Stomach (tissue), 9 donors: ENCODE results near the gene CUL7. TPM values are rescaled to one million over a fixed set of nuclear protein-coding genes. Genes with fewer than 3 reads are reported as not detected.

Experiments
- DNase-seq, 2 donors: peaks; one replicate each; pipeline versions ENCODE4 v3.0.0 to v3.0.0-alpha.2; 2013 to 2019
- H3K27ac ChIP-seq, 5 donors: fragments of 200-600 bp in 4 of 5; sonication (generic) in 4 of 5; one replicate each; pipeline ENCODE4 v1.5.1; 2013 to 2019; ENCODE audit warnings: mild to moderate bottlenecking in 1 of 5, moderate library complexity in 1 of 5
- H3K27me3 ChIP-seq, 3 donors: fragments of 200-600 bp; sonication (generic); one replicate each; pipeline ENCODE4 v1.5.1; 2017 to 2019; ENCODE audit warnings: mixed run types in 1 of 3
- H3K36me3 ChIP-seq, 4 donors: fragments of 200-600 bp; sonication (generic); 1 replicate in 3 of 4; 2 replicates in 1 of 4; pipeline ENCODE4 v1.5.1; 2016 to 2019
- H3K4me1 ChIP-seq, 4 donors: fragments of 200-600 bp; sonication (generic); one replicate each; pipeline ENCODE4 v1.5.1; 2016 to 2019
- H3K4me3 ChIP-seq, 4 donors: fragments of 200-600 bp; sonication (generic) in 3 of 4; one replicate each; pipeline ENCODE4 v1.5.1; 2016 to 2019; ENCODE audit warnings: mild to moderate bottlenecking in 1 of 4
- H3K9me3 ChIP-seq, 4 donors: fragments of 200-600 bp; sonication (generic); one replicate each; pipeline ENCODE4 v1.5.1; 2016 to 2019
- CTCF ChIP-seq, 7 experiments: fragments of 450-650 bp in 4 of 7; fragments of 200-600 bp in 3 of 7; sonication (generic) in 3 of 7; IDR thresholded peaks; one replicate each; pipeline ENCODE4 v1.5.1; 2016 to 2019; ENCODE audit warnings: antibody characterized with exemption in 7 of 7, control low read depth in 2 of 7, mild to moderate bottlenecking in 1 of 7
- EP300 ChIP-seq: sonication (generic); formaldehyde crosslinking; IDR thresholded peaks from one replicate; pipeline ENCODE4 v1.6.1; 2017; ENCODE audit warnings: antibody characterized with exemption
- POLR2A ChIP-seq, 4 donors: fragments of 450-650 bp; IDR thresholded peaks; one replicate each; pipeline ENCODE4 v1.6.1; 2016; ENCODE audit warnings: antibody characterized with exemption in 4 of 4, control low read depth in 2 of 4, mild to moderate bottlenecking in 1 of 4, moderate library complexity in 1 of 4
- POLR2AphosphoS5 ChIP-seq, 3 donors: sonication (generic); formaldehyde crosslinking; IDR thresholded peaks; one replicate each; pipeline ENCODE4 v1.6.1; 2016; ENCODE audit warnings: antibody characterized with exemption in 3 of 3
- WGBS, 5 donors: extraction: QIAGEN DNeasy Blood & Tissue Kit in 3 of 5; methylation state at CpG; one replicate each; pipeline versions ENCODE4 v1.1.5 to v1.1.7; 2013 to 2018; 5-methylcytosine and 5-hydroxymethylcytosine counted together
- intact Hi-C: fragments of 100-400 bp; cut with DNase I; formaldehyde crosslinking; loops from one replicate; pipeline ENCODE4 v1.15.1; 2023; ENCODE audit warnings: low total_unique reads
- polyA plus RNA-seq, 3 donors: library from polyadenylated mRNA; stranded (reverse); fragments of 200-250 nt; gene quantifications; one replicate each; pipeline ENCODE4 v1.2.3, GENCODE V29; 2013
- total RNA-seq, 5 donors: library from RNA; depleted of rRNA; stranded (reverse); fragments of >200 nt; gene quantifications; one replicate each; pipeline versions ENCODE4 v1.1.0 to v1.2.3, GENCODE V29; 2014 to 2016
- donor health status: healthy with polysubstance abuse.
- donor health status: Bipolar disorder and iron deficiency.
- donor health status: healthy.

The CUL7 gene
- total and polyA plus RNA-seq, 8 donors: 4.4 to 26.1 (median 10.5) TPM

- H3K27me3 ChIP-seq: no peaks in the 10 kb centered on the region
- DNase-seq: peak; percentile 98 to 99
- H3K4me1 ChIP-seq: peaks cover 28 to 51% (median 46%) of the 10 kb centered on the region in 4 donors
- peak within 1 kb of the TSS; percentile 76 to 97 (median 90) for H3K4me3 ChIP-seq
- intact Hi-C loops: no loop called here
- WGBS, 5 donors: 0 to 1% (median 0%) methylated on average over 36 to 64 of the region's 64 CpGs
- TF ChIP-seq POLR2AphosphoS5 (IDR thresholded peaks at IDR 0.05) (peak; percentile 75 to 96 (median 93)), POLR2A (IDR thresholded peaks at IDR 0.05) (peak in 2 of 4 donors; percentile 36 to 79), EP300 (no peak)
- peaks cover 8 to 52% (median 50%) of the 10 kb centered on the region in 4 donors for H3K36me3 ChIP-seq
- no peaks in the 10 kb centered on the region for H3K9me3 ChIP-seq
- peak within 1 kb of the TSS; percentile 90 to 94 (median 93) for H3K27ac ChIP-seq
Observed at GRCh38 chr6:43059168-43060033, 5.8 kb upstream of the CUL7 start, which contains the start of the genes KLC4 and MRPL2. KLC4 (plus strand) TSS chr6:43059631; CDS start chr6:43061336, 1,705 bp downstream. MRPL2 (minus strand) TSS chr6:43059434; CDS start chr6:43059381, 53 bp downstream.

GRCh38 chr6:43058531-43058930, 4.9 kb upstream of the CUL7 start:
- Histone ChIP-seq H3K4me1 (peaks cover 32 to 56% (median 51%) of the 10 kb centered on the region in 4 donors), H3K27ac (peak overlapping the region in 3 of 5 donors; percentile 93 to 94 (median 93)), H3K36me3 (peaks cover 8 to 43% (median 42%) of the 10 kb centered on the region in 4 donors), H3K27me3 (no peaks in the 10 kb centered on the region), H3K4me3 (peak overlapping the region; percentile 76 to 97 (median 90)), H3K9me3 (no peaks in the 10 kb centered on the region)
- TF ChIP-seq CTCF (IDR thresholded peaks at IDR 0.05) (no peak), EP300 (no peak), POLR2A (IDR thresholded peaks at IDR 0.05) (no peak), POLR2AphosphoS5 (IDR thresholded peaks at IDR 0.05) (no peak)
- no peak for DNase-seq
- WGBS, 5 donors: 62 to 88% (median 71%) methylated on average over 1 of the region's 1 CpG
- intact Hi-C loops: no loop called here

GRCh38 chr6:43055966-43056365, 2.3 kb upstream of the CUL7 start:
- H3K27ac ChIP-seq: no peak overlapping the region
- H3K4me3 ChIP-seq: no peak overlapping the region
- H3K27me3 ChIP-seq: no peaks in the 10 kb centered on the region
- TF ChIP-seq CTCF (IDR thresholded peaks at IDR 0.05): no peak
- no peak for TF ChIP-seq POLR2A (IDR thresholded peaks at IDR 0.05)
- no peak for TF ChIP-seq EP300
- TF ChIP-seq POLR2AphosphoS5 (IDR thresholded peaks at IDR 0.05): no peak
- H3K36me3 ChIP-seq: peaks cover 8 to 40% (median 35%) of the 10 kb centered on the region in 4 donors
- peaks cover 32 to 61% (median 56%) of the 10 kb centered on the region in 4 donors for H3K4me1 ChIP-seq
- no peaks in the 10 kb centered on the region for H3K9me3 ChIP-seq
- intact Hi-C loops: no loop called here
- WGBS, 5 donors: 80 to 87% (median 82%) methylated on average over 8 of the region's 8 CpGs
- DNase-seq: no peak

GRCh38 chr6:43054206-43054943, 724 bp upstream of the CUL7 start:
- intact Hi-C loops: no loop called here
- Histone ChIP-seq H3K27ac (peak overlapping the region; percentile 90 to 96 (median 94)), H3K36me3 (peaks cover 17 to 55% (median 49%) of the 10 kb centered on the region in 4 donors), H3K9me3 (no peaks in the 10 kb centered on the region), H3K4me3 (peak overlapping the region; percentile 59 to 72 (median 66)), H3K27me3 (no peaks in the 10 kb centered on the region), H3K4me1 (peaks cover 22 to 53% (median 46%) of the 10 kb centered on the region in 4 donors)
- peak in 1 of 2 donors; percentile 55 for DNase-seq
- TF ChIP-seq EP300: no peak
- no peak for TF ChIP-seq POLR2A (IDR thresholded peaks at IDR 0.05)
- no peak for TF ChIP-seq POLR2AphosphoS5 (IDR thresholded peaks at IDR 0.05)
- no peak for TF ChIP-seq CTCF (IDR thresholded peaks at IDR 0.05)
- WGBS, 5 donors: 67 to 74% (median 70%) methylated on average over 17 of the region's 17 CpGs
